Measurements from ENCODE around the gene ARHGAP45. TPM values are rescaled to one million over a fixed set of nuclear protein-coding genes. Genes with fewer than 3 reads are reported as not detected.
A peak's percentile ranks its signal among the peaks of the same experiment; 100 is the strongest.

ARHGAP45 gene
- total and polyA plus RNA-seq, 2 of the 8 experiments (the other 6 are each of a cell fraction or from before 2014, with no cell fraction given), result 31.4 to 41.8 TPM

GRCh38 chr19:1025960-1026782, 40.8 kb upstream of the ARHGAP45 start, which contains the start of gene CNN2:
CNN2 (plus strand) TSS chr19:1026608; CDS start chr19:1026662, 54 bp downstream.
- H3K56ac ChIP-seq (replicated peaks; ENCODE audit: insufficient read length, low read depth, low read length), result peak within 1 kb of the TSS; percentile 86
- H3K4ac ChIP-seq (replicated peaks; ENCODE audit: insufficient read length, low read depth, low read length), result peak within 1 kb of the TSS; percentile 44
- peak within 1 kb of the TSS; percentile 85 for H2BK5ac ChIP-seq (ENCODE audit: low read depth, low read length)
- H2AFZ ChIP-seq (ENCODE audit: low read length), result no peak within 1 kb of the TSS
- H4K20me1 ChIP-seq (replicated peaks in 1 of 2; ENCODE audit: control insufficient read depth in 1 of 2, insufficient read depth in 2 of 2, low read length in 2 of 2), result peaks cover 8 to 10% of the 10 kb centered on the region in 2 experiments
- H2BK15ac ChIP-seq (ENCODE audit: low read length), result peak within 1 kb of the TSS; percentile 92; the same call in 1 of the 2 replicates
- ChIA-PET POLR2A (ENCODE audit: partially characterized antibody) (interaction anchor here (0.5 to 12.8 kb wide), 47 partner anchors 8 to 1516 kb away, joined by 3 to 509 read pairs (median 4); partner anchors contain the start of genes ABCA7, ARHGAP45, ATP5F1D and CIRBP), CTCF (ENCODE audit: partially characterized antibody) (interaction anchor here (0.7 to 1.8 kb wide), 10 partner anchors 9 to 240 kb away, joined by 3 to 6 read pairs (median 3); no protein-coding TSS in a partner anchor)
- FAIRE-seq (no peak), DNase-seq (ENCODE audit: low read depth in 1 of 2, low spot score in 2 of 2) (peak in 1 of 2 experiments; percentile 92)
- H3K18ac ChIP-seq (ENCODE audit: extremely low read depth, low read length), result peak within 1 kb of the TSS; percentile 90
- peak within 1 kb of the TSS; percentile 80; the same call in 1 of the 2 replicates for H2BK12ac ChIP-seq (ENCODE audit: low read depth, low read length)
- H4K91ac ChIP-seq (replicated peaks; ENCODE audit: insufficient read length, low read length), result peak within 1 kb of the TSS; percentile 74
- H2BK20ac ChIP-seq (ENCODE audit: low read length), result peak within 1 kb of the TSS; percentile 93; the same call in 1 of the 2 replicates
- H3K9me3 ChIP-seq (ENCODE audit: insufficient read depth in 2 of 2, low read depth in 1 of 2, low read length in 1 of 2), result no peaks in the 10 kb centered on the region
- H3K23ac ChIP-seq (ENCODE audit: insufficient read length), result peak within 1 kb of the TSS; percentile 92
- peak within 1 kb of the TSS; percentile 73 to 87 for H3K4me2 ChIP-seq (ENCODE audit: insufficient read depth in 1 of 2, low read depth in 2 of 2, low read length in 2 of 2)
- H2AK5ac ChIP-seq (ENCODE audit: low read depth, low read length), result no peak within 1 kb of the TSS
- 6% methylated on average over 36 of the region's 63 CpGs; no CpG with 5 or more reads in 1 of the 2 experiments for WGBS, 2 experiments (ENCODE audit: extremely low coverage in 1 of 2, insufficient coverage in 1 of 2, insufficient read length in 1 of 2, insufficient replicate concordance in 2 of 2, low coverage in 1 of 2, low lambda C conversion rate in 2 of 2, missing lambda C conversion rate in 1 of 2)
- H4K5ac ChIP-seq (ENCODE audit: insufficient read length, low read depth, low read length), result peak within 1 kb of the TSS; percentile 98
- no peaks in the 10 kb centered on the region for H3K27me3 ChIP-seq (replicated peaks in 1 of 4; ENCODE audit: control insufficient read depth in 3 of 4, extremely low read depth in 1 of 4, insufficient read depth in 3 of 4, low read length in 3 of 4)
- peak within 1 kb of the TSS; percentile 85 to 99 (median 96) for H3K4me3 ChIP-seq (ENCODE audit: extremely low read depth in 1 of 4, insufficient read depth in 2 of 4, low read depth in 3 of 4, low read length in 4 of 4)
- H3K23me2 ChIP-seq (ENCODE audit: low read depth, low read length), result peaks cover 12% of the 10 kb centered on the region
- H3K36me3 ChIP-seq (ENCODE audit: control insufficient read depth in 2 of 4, insufficient read depth in 4 of 4, low read length in 3 of 4), result peaks cover 2 to 9% (median 5%) of the 10 kb centered on the region in 4 experiments; a peak in 4 of 8 replicates
- peak within 1 kb of the TSS; percentile 63 for H3K14ac ChIP-seq (ENCODE audit: insufficient read length)
- H3K79me1 ChIP-seq (ENCODE audit: low read depth, low read length), result no peaks in the 10 kb centered on the region
- H3K4me1 ChIP-seq (replicated peaks in 1 of 4; ENCODE audit: control insufficient read depth in 3 of 4, insufficient read depth in 4 of 4, low read length in 3 of 4), result peaks cover 0 to 9% (median 4%) of the 10 kb centered on the region in 4 experiments; a peak in 5 of 7 replicates
- H3K79me2 ChIP-seq (ENCODE audit: control insufficient read depth in 1 of 2, insufficient read depth in 2 of 2, low read length in 2 of 2), result peaks cover 3 to 42% of the 10 kb centered on the region in 2 experiments; a peak in 3 of 4 replicates
- H4K8ac ChIP-seq (ENCODE audit: extremely low read depth, insufficient read depth, low read length), result peak within 1 kb of the TSS; percentile 97; the same call in 1 of the 2 replicates
- H3K27ac ChIP-seq (ENCODE audit: low read depth, low read length), result peak within 1 kb of the TSS; percentile 94
- H2BK120ac ChIP-seq (replicated peaks; ENCODE audit: low read depth, low read length), result peak within 1 kb of the TSS; percentile 54
- peak within 1 kb of the TSS; percentile 89 to 99 (median 96) for H3K9ac ChIP-seq (replicated peaks in 1 of 4; ENCODE audit: extremely low read depth in 1 of 4, low read depth in 3 of 4, low read length in 3 of 4)
- no peak for TF ChIP-seq CTCF (IDR thresholded peaks at IDR 0.05; ENCODE audit: control extremely low read depth in 1 of 3, insufficient read depth in 1 of 3, low read depth in 1 of 3, low read length in 3 of 3)
- no peak; the same call in 1 of the 2 replicates for TF ChIP-seq MAX (IDR thresholded peaks at IDR 0.05)
- TF ChIP-seq SIN3A (conservative IDR thresholded peaks at IDR 0.05 in 1 of 2, IDR thresholded peaks at IDR 0.05 in 1 of 2; ENCODE audit: low read depth in 1 of 2, low read length in 2 of 2), result peak in 1 of 2 experiments; percentile 24; a peak in 2 of 4 replicates
- TF ChIP-seq RNF2 (IDR thresholded peaks at IDR 0.05; ENCODE audit: borderline replicate concordance, low read depth, low read length, missing control alignments, poor library complexity, severe bottlenecking), result no peak
- peak; percentile 56; the same call in 1 of the 2 replicates for TF ChIP-seq KDM1A (IDR thresholded peaks at IDR 0.05; ENCODE audit: borderline replicate concordance, low read length)
- peak; percentile 67; the same call in 1 of the 2 replicates for TF ChIP-seq TEAD4 (IDR thresholded peaks at IDR 0.05; ENCODE audit: low read depth, low read length)
